Endothelial cell (in vitro differentiated cells): ENCODE data around the gene NMNAT3. TPM values are rescaled to one million over a fixed set of nuclear protein-coding genes. Genes with fewer than 3 reads are reported as not detected.

ENCODE experiments used
- DNase-seq: peaks from one replicate; pipeline ENCODE4 v3.0.0; 2021; ENCODE audit warnings: low spot score
- H3K27ac Mint-ChIP-seq: one replicate; pipeline ENCODE4 v1.8.0; 2021; ENCODE audit warnings: mixed read lengths, inconsistent platforms; ENCODE audit not compliant: unreplicated experiment
- H3K27me3 Mint-ChIP-seq: one replicate; pipeline ENCODE4 v1.8.0; 2021; ENCODE audit warnings: mild to moderate bottlenecking, moderate library complexity, mixed read lengths, inconsistent platforms; ENCODE audit not compliant: unreplicated experiment
- H3K36me3 Mint-ChIP-seq: one replicate; pipeline ENCODE4 v1.8.0; 2021; ENCODE audit warnings: mild to moderate bottlenecking, low read depth, mixed read lengths, inconsistent platforms; ENCODE audit not compliant: unreplicated experiment
- H3K4me1 Mint-ChIP-seq: one replicate; pipeline ENCODE4 v1.8.0; 2021; ENCODE audit warnings: mild to moderate bottlenecking, mixed read lengths, inconsistent platforms; ENCODE audit not compliant: unreplicated experiment
- H3K4me3 Mint-ChIP-seq: one replicate; pipeline ENCODE4 v1.8.0; 2021; ENCODE audit warnings: mild to moderate bottlenecking, mixed read lengths, inconsistent platforms; ENCODE audit not compliant: unreplicated experiment
- H3K9me3 Mint-ChIP-seq: one replicate; pipeline ENCODE4 v1.8.0; 2021; ENCODE audit warnings: mixed read lengths, inconsistent platforms; ENCODE audit not compliant: unreplicated experiment
- total RNA-seq: library from RNA; stranded (reverse); fragmentation: NEBNext Ultra II Directional; extraction: Animal tissue kit (Norgen Biotek cat#: 25700); gene quantifications from one replicate; pipeline ENCODE4 v1.2.1, GENCODE V29; 2021; ENCODE audit not compliant: unreplicated experiment
- TF ChIP-seq, protein P1 (sequence below): fragments of 200-600 bp; sonication (generic); IDR thresholded peaks from one replicate; pipeline ENCODE4 v1.5.0; 2021; ENCODE audit warnings: antibody characterized with exemption; ENCODE audit not compliant: unreplicated experiment

Gene NMNAT3
- total RNA-seq, 1 donor from 2014 or later = 0.62 TPM

DNA sequence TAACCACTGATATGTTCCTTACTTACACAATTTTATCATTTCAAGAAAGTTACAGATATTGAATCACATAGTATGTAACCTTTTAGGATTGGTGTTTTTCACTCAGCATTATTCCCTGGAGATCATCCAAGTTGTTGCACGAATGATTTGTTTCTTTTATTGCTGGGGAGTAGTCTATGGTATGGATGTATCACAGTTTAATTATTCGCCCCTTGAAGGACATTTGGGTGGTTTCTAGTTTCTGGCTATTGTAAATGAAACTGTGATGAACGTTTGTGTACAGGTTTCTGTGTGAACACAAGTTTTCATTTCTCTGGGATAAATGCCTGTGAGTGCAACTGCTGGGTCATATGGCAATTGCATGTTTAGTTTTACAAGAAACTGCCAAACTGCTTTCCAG, 68.8 kb downstream of the NMNAT3 start:
- Mint-ChIP-seq H3K36me3 (no peaks in the 10 kb centered on the region), H3K4me3 (no peak overlapping the region), H3K4me1 (no peaks in the 10 kb centered on the region), H3K9me3 (no peaks in the 10 kb centered on the region), H3K27ac (no peak overlapping the region), H3K27me3 (no peaks in the 10 kb centered on the region)
- TF ChIP-seq, protein P1, sequence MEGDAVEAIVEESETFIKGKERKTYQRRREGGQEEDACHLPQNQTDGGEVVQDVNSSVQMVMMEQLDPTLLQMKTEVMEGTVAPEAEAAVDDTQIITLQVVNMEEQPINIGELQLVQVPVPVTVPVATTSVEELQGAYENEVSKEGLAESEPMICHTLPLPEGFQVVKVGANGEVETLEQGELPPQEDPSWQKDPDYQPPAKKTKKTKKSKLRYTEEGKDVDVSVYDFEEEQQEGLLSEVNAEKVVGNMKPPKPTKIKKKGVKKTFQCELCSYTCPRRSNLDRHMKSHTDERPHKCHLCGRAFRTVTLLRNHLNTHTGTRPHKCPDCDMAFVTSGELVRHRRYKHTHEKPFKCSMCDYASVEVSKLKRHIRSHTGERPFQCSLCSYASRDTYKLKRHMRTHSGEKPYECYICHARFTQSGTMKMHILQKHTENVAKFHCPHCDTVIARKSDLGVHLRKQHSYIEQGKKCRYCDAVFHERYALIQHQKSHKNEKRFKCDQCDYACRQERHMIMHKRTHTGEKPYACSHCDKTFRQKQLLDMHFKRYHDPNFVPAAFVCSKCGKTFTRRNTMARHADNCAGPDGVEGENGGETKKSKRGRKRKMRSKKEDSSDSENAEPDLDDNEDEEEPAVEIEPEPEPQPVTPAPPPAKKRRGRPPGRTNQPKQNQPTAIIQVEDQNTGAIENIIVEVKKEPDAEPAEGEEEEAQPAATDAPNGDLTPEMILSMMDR = no peak
- DNase-seq = no peak

DNA sequence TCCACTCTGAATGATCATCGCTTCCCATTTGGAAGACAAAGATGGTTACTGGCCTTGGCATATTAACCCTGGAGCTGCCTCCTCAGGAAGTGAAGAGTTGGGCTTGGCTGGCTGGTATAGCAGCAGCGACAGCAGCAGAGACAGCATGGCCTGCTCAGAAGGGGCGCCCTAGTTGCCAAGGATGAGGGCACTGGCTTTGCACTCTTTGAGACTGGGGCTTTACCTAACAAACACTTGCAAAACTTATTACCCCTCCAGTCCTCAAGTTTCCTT, 69.7 kb downstream of the NMNAT3 start:
- H3K36me3 Mint-ChIP-seq = no peaks in the 10 kb centered on the region
- no peak for DNase-seq
- H3K4me3 Mint-ChIP-seq = no peak overlapping the region
- TF ChIP-seq, protein P1 = no peak
- no peaks in the 10 kb centered on the region for H3K9me3 Mint-ChIP-seq
- no peaks in the 10 kb centered on the region for H3K27me3 Mint-ChIP-seq
- no peak overlapping the region for H3K27ac Mint-ChIP-seq
- H3K4me1 Mint-ChIP-seq = no peaks in the 10 kb centered on the region

DNA sequence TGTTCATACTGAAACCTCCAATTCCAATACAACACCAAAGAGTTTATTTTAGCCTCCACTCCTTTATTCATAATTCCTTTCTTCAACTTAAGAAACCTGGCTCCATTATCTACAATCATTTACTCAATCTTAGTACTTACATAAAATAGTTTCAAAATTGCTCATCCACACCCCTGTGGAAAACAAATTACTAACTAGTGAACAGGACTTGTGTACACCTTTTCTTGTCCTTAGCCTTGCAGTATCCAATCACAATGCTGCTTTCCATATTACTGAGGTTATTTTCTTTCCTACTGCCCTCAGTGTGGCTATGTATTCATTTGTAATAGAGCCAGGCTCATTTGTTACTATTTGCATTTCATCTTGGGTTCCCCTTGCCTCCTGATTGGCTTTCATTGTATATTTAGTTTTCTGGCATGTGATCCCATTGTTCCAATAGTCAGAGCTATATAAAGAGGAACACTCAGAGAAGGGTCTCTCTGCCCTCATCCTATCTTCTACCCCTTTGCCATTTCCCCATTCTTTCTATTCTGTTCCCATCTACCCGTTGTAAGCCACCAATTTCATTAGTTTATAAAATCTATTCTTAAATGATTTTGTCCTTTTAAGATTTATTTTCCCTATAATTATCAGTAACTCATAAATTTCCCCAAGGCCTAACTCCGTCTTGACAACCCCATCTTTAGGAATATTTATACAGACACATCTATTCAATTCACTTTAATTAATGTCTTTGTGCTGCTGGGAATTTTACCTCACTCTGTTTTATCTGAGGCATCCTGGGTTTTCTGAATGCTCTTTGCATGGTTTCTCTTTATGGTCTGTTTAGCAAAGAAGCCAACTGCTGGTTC, 70.3 kb downstream of the NMNAT3 start:
- H3K4me1 Mint-ChIP-seq = no peaks in the 10 kb centered on the region
- no peak for DNase-seq
- H3K4me3 Mint-ChIP-seq = no peak overlapping the region
- no peaks in the 10 kb centered on the region for H3K27me3 Mint-ChIP-seq
- no peak overlapping the region for H3K27ac Mint-ChIP-seq
- TF ChIP-seq, protein P1 = no peak
- no peaks in the 10 kb centered on the region for H3K9me3 Mint-ChIP-seq
- H3K36me3 Mint-ChIP-seq = no peaks in the 10 kb centered on the region

DNA sequence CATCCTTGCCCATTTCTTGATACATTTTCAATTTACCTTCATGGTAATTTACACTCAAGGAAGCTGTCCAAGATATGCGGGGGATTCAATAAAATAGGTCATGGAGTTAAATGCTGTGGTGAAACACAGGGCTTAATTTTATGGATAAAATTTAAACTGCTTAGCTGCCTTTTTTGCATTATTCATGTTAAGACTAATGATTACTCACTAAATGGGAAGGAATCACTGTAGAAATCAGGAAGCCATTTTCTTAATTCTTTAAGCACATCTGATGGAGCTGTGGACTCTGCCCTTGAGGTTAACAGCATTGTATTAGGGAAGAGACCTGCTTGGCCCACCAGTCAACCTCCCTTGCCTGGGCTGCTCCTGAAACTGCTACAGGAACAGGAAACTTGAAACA, 75.8 kb downstream of the NMNAT3 start:
- DNase-seq = no peak
- no peak overlapping the region for H3K27ac Mint-ChIP-seq
- no peak overlapping the region for H3K4me3 Mint-ChIP-seq
- H3K36me3 Mint-ChIP-seq = no peaks in the 10 kb centered on the region
- H3K4me1 Mint-ChIP-seq = peaks cover 19% of the 10 kb centered on the region
- no peaks in the 10 kb centered on the region for H3K9me3 Mint-ChIP-seq
- no peaks in the 10 kb centered on the region for H3K27me3 Mint-ChIP-seq
- TF ChIP-seq, protein P1 = no peak

DNA sequence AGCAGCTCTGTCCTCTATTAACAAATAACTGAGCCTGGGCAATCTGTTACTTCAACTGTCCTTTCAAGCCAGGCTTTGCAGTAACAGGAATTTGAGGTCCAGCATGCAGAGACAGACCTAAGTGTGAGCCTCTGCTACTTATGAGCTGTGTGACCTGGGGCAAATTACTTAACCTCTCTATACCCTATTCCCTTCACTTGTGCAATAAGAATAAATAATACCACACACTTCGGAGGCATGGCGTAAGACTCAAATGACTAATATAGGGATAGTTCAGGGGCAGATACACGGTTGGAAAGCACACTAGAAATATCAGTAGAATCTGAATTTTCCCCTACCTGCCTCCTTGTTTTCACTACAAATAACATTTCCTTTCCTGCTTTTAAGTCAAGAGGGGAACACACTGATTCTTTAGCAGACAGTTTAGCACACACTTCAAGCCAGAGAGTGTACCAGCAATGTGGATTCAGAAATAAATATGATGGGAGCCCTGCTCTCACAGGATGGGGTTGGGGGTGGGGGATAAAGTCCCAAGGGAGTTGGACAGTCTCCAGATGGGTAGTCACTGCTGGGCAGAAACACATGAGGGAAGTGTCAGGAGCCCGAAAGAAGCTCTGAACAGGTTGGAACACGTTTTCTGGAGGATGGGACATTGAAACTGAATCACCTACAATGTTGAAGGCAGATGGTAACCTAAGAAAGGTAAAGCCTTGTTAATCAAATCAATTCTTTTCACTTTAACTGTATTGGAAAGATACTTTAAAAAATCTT, 76.4 kb downstream of the NMNAT3 start:
- Mint-ChIP-seq H3K27ac (no peak overlapping the region), H3K9me3 (no peaks in the 10 kb centered on the region), H3K36me3 (no peaks in the 10 kb centered on the region), H3K4me1 (peaks cover 19% of the 10 kb centered on the region), H3K4me3 (no peak overlapping the region), H3K27me3 (no peaks in the 10 kb centered on the region)
- DNase-seq = no peak
- TF ChIP-seq, protein P1 = no peak
